ENCODE data around the gene PSME1. TPM values are rescaled to one million over a fixed set of nuclear protein-coding genes. Genes with fewer than 3 reads are reported as not detected.

The PSME1 gene
- total RNA-seq, 1 donor from 2014 or later = 116 TPM

- DNase-seq (ENCODE audit: low read depth in 2 of 2) = peak; percentile 92 to 99
Observed at GRCh38 chr14:24146978-24147760, 11.2 kb downstream of the PSME1 start, which contains the start of gene RNF31. Gene RNF31, plus strand, starts transcription at chr14:24147498. Its CDS starts 201 bp downstream, at chr14:24147699.

GRCh38 chr14:24147761-24148428 is 11.9 kb downstream of the PSME1 start:
- DNase-seq (ENCODE audit: low read depth in 2 of 2) = no peak

GRCh38 chr14:24149302-24149969 is 13.4 kb downstream of the PSME1 start:
- DNase-seq (ENCODE audit: low read depth in 2 of 2) = no peak

- no peak for DNase-seq (ENCODE audit: low read depth in 2 of 2)
Observed at GRCh38 chr14:24150061-24150460, 14.1 kb downstream of the PSME1 start.

- DNase-seq (ENCODE audit: low read depth in 2 of 2) = no peak
Observed at GRCh38 chr14:24150567-24150966, 14.6 kb downstream of the PSME1 start.

GRCh38 chr14:24150993-24151392 is 15.0 kb downstream of the PSME1 start:
- no peak for DNase-seq (ENCODE audit: low read depth in 2 of 2)

- DNase-seq (ENCODE audit: low read depth in 2 of 2) = no peak
Observed at GRCh38 chr14:24151404-24152080, 15.5 kb downstream of the PSME1 start.

GRCh38 chr14:24155100-24155499 is 19.1 kb downstream of the PSME1 start:
- DNase-seq (ENCODE audit: low read depth in 2 of 2) = no peak

- no peak for DNase-seq (ENCODE audit: low read depth in 2 of 2)
Observed at GRCh38 chr14:24156840-24157239, 20.8 kb downstream of the PSME1 start.

- no peak for DNase-seq (ENCODE audit: low read depth in 2 of 2)
Observed at GRCh38 chr14:24157331-24157730, 21.3 kb downstream of the PSME1 start.

- DNase-seq (ENCODE audit: low read depth in 2 of 2) = no peak
Observed at GRCh38 chr14:24159777-24160498, 23.9 kb downstream of the PSME1 start.

- DNase-seq (ENCODE audit: low read depth in 2 of 2) = no peak
Observed at GRCh38 chr14:24160499-24160849, 24.5 kb downstream of the PSME1 start.

- DNase-seq (ENCODE audit: low read depth in 2 of 2) = peak; percentile 88 to 95
Observed at GRCh38 chr14:24160850-24161804, 25.1 kb downstream of the PSME1 start, which contains the start of gene IRF9. Gene IRF9, plus strand, starts transcription at chr14:24161265. Its CDS starts 880 bp downstream, at chr14:24162145.

GRCh38 chr14:24162093-24162492 is 26.1 kb downstream of the PSME1 start:
- no peak for DNase-seq (ENCODE audit: low read depth in 2 of 2)

- DNase-seq (ENCODE audit: low read depth in 2 of 2) = no peak
Observed at GRCh38 chr14:24164518-24164991, 28.6 kb downstream of the PSME1 start.

GRCh38 chr14:24165785-24166184 is 29.8 kb downstream of the PSME1 start:
- no peak for DNase-seq (ENCODE audit: low read depth in 2 of 2)

GRCh38 chr14:24167469-24168114 is 31.6 kb downstream of the PSME1 start:
- DNase-seq (ENCODE audit: low read depth in 2 of 2) = no peak

GRCh38 chr14:24171422-24172260 is 35.6 kb downstream of the PSME1 start, which contains the start of gene REC8:
Gene REC8, plus strand, starts transcription at chr14:24172080. Its CDS starts 473 bp downstream, at chr14:24172553.
- DNase-seq (ENCODE audit: low read depth in 2 of 2) = peak in 1 of 2 donors; percentile 94
